Globus pallidus (tissue), 1 donor: ENCODE results near the gene INTS1.
A peak's percentile ranks its signal among the peaks of the same experiment; 100 is the strongest.

Experiments used
- DNase-seq: peaks from one replicate; pipeline ENCODE4 v3.0.0-alpha.2; 2015; ENCODE audit warnings: low spot score

Gene INTS1

GRCh38 chr7:1503816-1504775, at the start of gene INTS1:
Gene INTS1 (minus strand): TSS chr7:1504389. CDS start chr7:1503960, 429 bp downstream.
- DNase-seq: peak; percentile 90

GRCh38 chr7:1553512-1554210, 49.5 kb upstream of the INTS1 start:
- DNase-seq: no peak

GRCh38 chr7:1552200-1552599, 48.0 kb upstream of the INTS1 start:
- DNase-seq: no peak

- no peak for DNase-seq
Measured at GRCh38 chr7:1550846-1551155, 46.6 kb upstream of the INTS1 start.

GRCh38 chr7:1550005-1550845, 46.0 kb upstream of the INTS1 start:
- no peak for DNase-seq

- no peak for DNase-seq
Measured at GRCh38 chr7:1549357-1550004, 45.3 kb upstream of the INTS1 start.

- no peak for DNase-seq
Measured at GRCh38 chr7:1548944-1549343, 44.8 kb upstream of the INTS1 start.

GRCh38 chr7:1548438-1548831, 44.2 kb upstream of the INTS1 start:
- no peak for DNase-seq

- DNase-seq: no peak
Measured at GRCh38 chr7:1547777-1548437, 43.7 kb upstream of the INTS1 start.

- no peak for DNase-seq
Measured at GRCh38 chr7:1546909-1547776, 43.0 kb upstream of the INTS1 start.

- DNase-seq: no peak
Measured at GRCh38 chr7:1546274-1546908, 42.2 kb upstream of the INTS1 start.

- DNase-seq: no peak
Measured at GRCh38 chr7:1545417-1546246, 41.4 kb upstream of the INTS1 start.

- DNase-seq: no peak
Measured at GRCh38 chr7:1544896-1545416, 40.8 kb upstream of the INTS1 start.

GRCh38 chr7:1544178-1544895, 40.1 kb upstream of the INTS1 start:
- DNase-seq: no peak

- DNase-seq: no peak
Measured at GRCh38 chr7:1543826-1544177, 39.6 kb upstream of the INTS1 start.

GRCh38 chr7:1542841-1543747, 38.9 kb upstream of the INTS1 start:
- no peak for DNase-seq

- no peak for DNase-seq
Measured at GRCh38 chr7:1542329-1542728, 38.1 kb upstream of the INTS1 start.
